AG09309 (cell line): ENCODE measurements around the gene SEMA4F.

Experiments
- DNase-seq: peaks from one replicate; pipeline ENCODE4 v3.0.0-alpha.2; 2010; ENCODE audit warnings: low read depth
- H3K4me3 ChIP-seq: 2 replicates; pipeline ENCODE4 v1.5.1; 2011; ENCODE audit warnings: mild to moderate bottlenecking, low read depth, low read length, moderate library complexity; ENCODE audit not compliant: control insufficient read depth
- TF ChIP-seq, protein P1 (sequence below): IDR thresholded peaks from 2 replicates; pipeline ENCODE4 v1.5.1; 2011; ENCODE audit warnings: mild to moderate bottlenecking, low read depth, low read length, inconsistent platforms; ENCODE audit not compliant: insufficient read depth, control insufficient read depth; ENCODE audit errors: missing control alignments

The SEMA4F gene

DNA sequence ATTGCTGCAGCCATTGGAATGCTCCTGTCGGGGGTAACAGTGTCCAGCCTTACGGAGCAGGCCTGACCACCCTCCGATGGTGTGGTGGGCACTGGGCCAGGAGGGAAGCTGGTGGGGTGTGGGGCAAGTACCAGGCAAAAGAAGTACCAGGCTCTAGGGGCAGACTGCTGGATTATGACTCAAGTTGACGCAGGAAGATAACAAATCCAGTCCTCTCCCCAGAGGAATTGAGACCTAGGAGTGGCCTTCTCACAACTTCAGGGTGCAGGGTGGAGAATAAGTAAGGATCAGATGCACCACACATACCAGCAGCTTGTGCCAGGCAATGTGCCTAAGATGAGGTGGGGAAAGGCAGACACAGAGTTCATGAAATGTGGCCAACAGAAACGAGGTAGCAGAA lies 37.9 kb downstream of the SEMA4F start:
- no peak overlapping the region for H3K4me3 ChIP-seq
- DNase-seq: no peak
- TF ChIP-seq, protein P1, sequence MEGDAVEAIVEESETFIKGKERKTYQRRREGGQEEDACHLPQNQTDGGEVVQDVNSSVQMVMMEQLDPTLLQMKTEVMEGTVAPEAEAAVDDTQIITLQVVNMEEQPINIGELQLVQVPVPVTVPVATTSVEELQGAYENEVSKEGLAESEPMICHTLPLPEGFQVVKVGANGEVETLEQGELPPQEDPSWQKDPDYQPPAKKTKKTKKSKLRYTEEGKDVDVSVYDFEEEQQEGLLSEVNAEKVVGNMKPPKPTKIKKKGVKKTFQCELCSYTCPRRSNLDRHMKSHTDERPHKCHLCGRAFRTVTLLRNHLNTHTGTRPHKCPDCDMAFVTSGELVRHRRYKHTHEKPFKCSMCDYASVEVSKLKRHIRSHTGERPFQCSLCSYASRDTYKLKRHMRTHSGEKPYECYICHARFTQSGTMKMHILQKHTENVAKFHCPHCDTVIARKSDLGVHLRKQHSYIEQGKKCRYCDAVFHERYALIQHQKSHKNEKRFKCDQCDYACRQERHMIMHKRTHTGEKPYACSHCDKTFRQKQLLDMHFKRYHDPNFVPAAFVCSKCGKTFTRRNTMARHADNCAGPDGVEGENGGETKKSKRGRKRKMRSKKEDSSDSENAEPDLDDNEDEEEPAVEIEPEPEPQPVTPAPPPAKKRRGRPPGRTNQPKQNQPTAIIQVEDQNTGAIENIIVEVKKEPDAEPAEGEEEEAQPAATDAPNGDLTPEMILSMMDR: no peak

DNA sequence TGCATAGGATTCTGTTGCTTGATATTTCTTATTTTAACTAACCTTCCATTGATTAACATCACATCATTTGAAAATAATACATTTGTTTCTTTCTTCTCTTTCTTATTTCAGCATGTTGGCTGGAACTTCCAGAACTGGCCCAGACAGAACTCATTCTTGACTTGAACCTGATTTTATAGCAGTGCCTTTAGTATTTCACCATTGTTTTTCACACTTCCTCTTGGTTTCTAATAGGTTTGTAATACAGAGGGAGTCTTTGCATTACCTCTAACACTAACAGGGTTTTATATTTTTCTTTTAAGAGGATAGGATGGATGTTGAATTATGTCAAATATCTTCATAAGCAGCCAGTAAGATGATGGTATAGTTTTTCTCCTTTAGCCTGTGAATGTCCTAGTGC lies 39.2 kb downstream of the SEMA4F start:
- TF ChIP-seq, protein P1: no peak
- H3K4me3 ChIP-seq: no peak overlapping the region
- DNase-seq: no peak

DNA sequence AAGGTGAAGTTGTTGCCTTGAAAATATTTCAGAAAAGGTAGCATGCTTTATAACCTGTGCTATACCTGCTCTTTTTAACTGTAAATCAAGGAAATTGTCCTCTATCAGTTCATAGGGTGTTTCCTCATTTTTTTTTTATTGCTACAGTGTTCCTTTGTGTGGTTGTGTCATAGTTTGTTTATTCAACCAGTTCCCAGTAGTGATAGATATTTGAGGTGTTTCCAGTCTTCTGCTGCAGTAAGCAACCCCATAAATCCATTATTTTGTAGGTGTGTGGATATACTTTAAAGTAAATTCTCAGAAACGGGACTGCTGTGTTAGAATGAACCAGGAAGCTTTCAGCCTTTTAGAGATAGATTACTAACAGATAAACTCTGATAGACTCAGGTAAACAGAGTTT lies 39.6 kb downstream of the SEMA4F start:
- DNase-seq: no peak
- TF ChIP-seq, protein P1: no peak
- H3K4me3 ChIP-seq: no peak overlapping the region

DNA sequence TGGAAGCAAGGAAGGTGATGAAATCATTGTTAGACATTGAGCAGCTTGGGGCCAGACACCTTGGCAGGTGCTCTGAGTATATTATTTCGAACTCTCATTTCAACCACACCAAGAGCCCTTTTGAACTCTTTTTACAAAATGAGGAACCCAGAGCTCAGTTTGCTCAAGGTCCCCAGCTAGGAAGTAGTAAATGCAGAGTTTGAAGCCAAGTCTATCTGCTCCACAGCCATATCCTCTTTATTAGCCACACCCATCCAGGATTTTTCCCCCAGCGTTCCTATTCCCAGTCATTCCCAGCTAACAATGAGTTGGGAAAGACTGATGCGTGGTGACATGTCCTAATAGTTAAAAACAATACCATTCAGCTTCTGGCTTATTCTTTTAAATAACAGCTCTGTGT lies 40.2 kb downstream of the SEMA4F start:
- TF ChIP-seq, protein P1: no peak
- no peak for DNase-seq
- H3K4me3 ChIP-seq: no peak overlapping the region

DNA sequence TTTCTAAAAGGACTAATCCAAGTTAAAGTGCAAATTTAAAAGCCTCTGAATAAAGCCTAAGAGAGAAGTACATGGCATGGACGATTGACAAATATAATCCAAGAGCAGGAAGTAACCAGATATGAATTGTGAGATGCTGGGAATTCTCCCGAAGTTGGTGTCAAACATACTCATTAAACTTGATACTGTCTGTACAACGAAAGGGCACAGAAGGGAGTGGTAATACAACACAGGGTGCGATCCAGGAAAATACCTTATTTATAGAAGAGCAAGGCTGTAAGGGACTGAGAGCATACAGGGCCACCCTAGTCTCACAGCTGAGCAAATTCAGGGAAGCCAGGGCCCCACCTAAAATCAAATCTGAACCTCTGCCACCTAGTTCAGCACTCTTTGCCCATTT lies 41.6 kb downstream of the SEMA4F start:
- TF ChIP-seq, protein P1: no peak
- H3K4me3 ChIP-seq: no peak overlapping the region
- DNase-seq: no peak

DNA sequence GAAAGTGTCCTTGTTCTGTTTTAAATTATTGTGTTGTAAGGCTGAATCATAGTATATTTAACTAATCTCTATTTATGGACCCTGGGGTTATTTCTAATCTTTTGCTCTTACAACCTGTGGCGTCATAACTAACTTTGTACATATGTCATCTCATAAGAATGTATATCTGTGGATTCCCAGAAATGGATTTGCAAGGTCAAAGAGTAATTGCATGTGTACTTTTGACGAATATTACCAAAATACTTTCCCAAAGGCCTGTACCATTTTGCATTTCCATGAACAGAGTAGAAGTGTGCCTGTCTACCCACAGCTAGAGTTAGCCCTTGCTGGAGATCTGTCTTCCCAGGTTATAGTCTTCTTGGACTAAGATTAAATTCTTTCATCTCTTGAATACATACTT lies 42.8 kb downstream of the SEMA4F start:
- no peak overlapping the region for H3K4me3 ChIP-seq
- TF ChIP-seq, protein P1: no peak
- peak; percentile 69 for DNase-seq
